ENCODE measurements around the gene PDCD2L. TPM values are rescaled to one million over a fixed set of nuclear protein-coding genes. Genes with fewer than 3 reads are reported as not detected.

The PDCD2L gene
- total RNA-seq, 1 donor from 2014 or later: 10.3 TPM

GRCh38 chr19:34408411-34408810 is 4.2 kb downstream of the PDCD2L start:
- H3K27me3 Mint-ChIP-seq (ENCODE audit: unreplicated experiment): no peaks in the 10 kb centered on the region
- H3K4me3 Mint-ChIP-seq (ENCODE audit: unreplicated experiment): no peak overlapping the region
- no peak for TF ChIP-seq CTCF (IDR thresholded peaks at IDR 0.05; ENCODE audit: unreplicated experiment)
- no peak overlapping the region for H3K27ac Mint-ChIP-seq (ENCODE audit: unreplicated experiment)
- no peak for DNase-seq (ENCODE audit: low spot score)
- no peaks in the 10 kb centered on the region for H3K9me3 Mint-ChIP-seq (ENCODE audit: unreplicated experiment)
- H3K36me3 Mint-ChIP-seq (ENCODE audit: low read depth, unreplicated experiment): peaks cover 3% of the 10 kb centered on the region
- H3K4me1 Mint-ChIP-seq (ENCODE audit: unreplicated experiment): no peaks in the 10 kb centered on the region

- Mint-ChIP-seq H3K9me3 (ENCODE audit: unreplicated experiment) (no peaks in the 10 kb centered on the region), H3K4me1 (ENCODE audit: unreplicated experiment) (no peaks in the 10 kb centered on the region), H3K36me3 (ENCODE audit: low read depth, unreplicated experiment) (peaks cover 3% of the 10 kb centered on the region), H3K27me3 (ENCODE audit: unreplicated experiment) (no peaks in the 10 kb centered on the region), H3K27ac (ENCODE audit: unreplicated experiment) (no peak overlapping the region), H3K4me3 (ENCODE audit: unreplicated experiment) (no peak overlapping the region)
- DNase-seq (ENCODE audit: low spot score): no peak
- no peak for TF ChIP-seq CTCF (IDR thresholded peaks at IDR 0.05; ENCODE audit: unreplicated experiment)
Measured at GRCh38 chr19:34409189-34410164, 5.3 kb downstream of the PDCD2L start.

- H3K27ac Mint-ChIP-seq (ENCODE audit: unreplicated experiment): no peak overlapping the region
- H3K9me3 Mint-ChIP-seq (ENCODE audit: unreplicated experiment): no peaks in the 10 kb centered on the region
Measured at GRCh38 chr19:34411216-34411615, 7.0 kb downstream of the PDCD2L start.

GRCh38 chr19:34416021-34416545 is 11.9 kb downstream of the PDCD2L start:
- TF ChIP-seq CTCF (IDR thresholded peaks at IDR 0.05; ENCODE audit: unreplicated experiment): no peak
- Mint-ChIP-seq H3K4me1 (ENCODE audit: unreplicated experiment) (peaks cover 5% of the 10 kb centered on the region), H3K27me3 (ENCODE audit: unreplicated experiment) (no peaks in the 10 kb centered on the region), H3K27ac (ENCODE audit: unreplicated experiment) (peak overlapping the region; percentile 41), H3K9me3 (ENCODE audit: unreplicated experiment) (no peaks in the 10 kb centered on the region), H3K4me3 (ENCODE audit: unreplicated experiment) (no peak overlapping the region), H3K36me3 (ENCODE audit: low read depth, unreplicated experiment) (peaks cover 6% of the 10 kb centered on the region)
- no peak for DNase-seq (ENCODE audit: low spot score)

More at GRCh38 chr19:34411216-34411615, 7.0 kb downstream of the PDCD2L start:
- Mint-ChIP-seq H3K36me3 (ENCODE audit: low read depth, unreplicated experiment) (peaks cover 3% of the 10 kb centered on the region), H3K27me3 (ENCODE audit: unreplicated experiment) (no peaks in the 10 kb centered on the region), H3K4me3 (ENCODE audit: unreplicated experiment) (no peak overlapping the region), H3K4me1 (ENCODE audit: unreplicated experiment) (peaks cover 2% of the 10 kb centered on the region)
- no peak for TF ChIP-seq CTCF (IDR thresholded peaks at IDR 0.05; ENCODE audit: unreplicated experiment)
- DNase-seq (ENCODE audit: low spot score): no peak

GRCh38 chr19:34418300-34418699 is 14.1 kb downstream of the PDCD2L start:
- H3K4me3 Mint-ChIP-seq (ENCODE audit: unreplicated experiment): no peak overlapping the region
- no peaks in the 10 kb centered on the region for H3K27me3 Mint-ChIP-seq (ENCODE audit: unreplicated experiment)
- no peak for TF ChIP-seq CTCF (IDR thresholded peaks at IDR 0.05; ENCODE audit: unreplicated experiment)
- peaks cover 6% of the 10 kb centered on the region for H3K36me3 Mint-ChIP-seq (ENCODE audit: low read depth, unreplicated experiment)
- H3K9me3 Mint-ChIP-seq (ENCODE audit: unreplicated experiment): no peaks in the 10 kb centered on the region
- no peak for DNase-seq (ENCODE audit: low spot score)
- H3K4me1 Mint-ChIP-seq (ENCODE audit: unreplicated experiment): peaks cover 5% of the 10 kb centered on the region
- H3K27ac Mint-ChIP-seq (ENCODE audit: unreplicated experiment): no peak overlapping the region
